C4-2B (cell line): ENCODE measurements around the gene NINL.

Source experiments
- H3K27ac ChIP-seq: fragments of 450-650 bp; 2 replicates; pipeline ENCODE4 v1.5.1; 2017
- CTCF ChIP-seq: fragments of 450-650 bp; conservative IDR thresholded peaks from 2 replicates; pipeline ENCODE4 v1.5.1; 2017; ENCODE audit warnings: mild to moderate bottlenecking
- ZFX ChIP-seq: fragments of 450-650 bp; IDR thresholded peaks from 2 replicates; pipeline ENCODE4 v1.6.1; 2017

NINL gene

GRCh38 chr20:25421102-25421501, 164.2 kb downstream of the NINL start:
- H3K27ac ChIP-seq, result no peak overlapping the region
- TF ChIP-seq ZFX, result no peak
- no peak for TF ChIP-seq CTCF

DNA sequence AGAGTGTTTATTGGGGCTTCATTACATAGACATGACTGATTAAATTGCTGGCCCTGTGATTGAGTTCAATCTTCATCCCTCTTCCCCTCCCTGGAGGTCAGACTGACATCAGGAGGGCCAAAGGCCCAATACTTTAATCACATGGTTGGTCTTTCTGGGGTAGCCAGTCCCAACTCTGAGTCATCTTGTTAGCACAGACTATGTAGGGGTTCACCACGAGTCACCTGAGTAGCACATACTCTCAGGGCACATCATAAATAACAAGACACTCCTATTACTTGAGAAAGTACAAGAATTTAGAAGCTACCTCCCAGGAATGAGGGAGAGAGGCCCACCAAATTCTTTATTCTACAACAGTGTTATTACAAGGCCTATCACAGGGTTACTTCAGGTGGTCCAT, 166.6 kb downstream of the NINL start:
- TF ChIP-seq ZFX (no peak), CTCF (no peak)
- no peak overlapping the region for H3K27ac ChIP-seq

DNA sequence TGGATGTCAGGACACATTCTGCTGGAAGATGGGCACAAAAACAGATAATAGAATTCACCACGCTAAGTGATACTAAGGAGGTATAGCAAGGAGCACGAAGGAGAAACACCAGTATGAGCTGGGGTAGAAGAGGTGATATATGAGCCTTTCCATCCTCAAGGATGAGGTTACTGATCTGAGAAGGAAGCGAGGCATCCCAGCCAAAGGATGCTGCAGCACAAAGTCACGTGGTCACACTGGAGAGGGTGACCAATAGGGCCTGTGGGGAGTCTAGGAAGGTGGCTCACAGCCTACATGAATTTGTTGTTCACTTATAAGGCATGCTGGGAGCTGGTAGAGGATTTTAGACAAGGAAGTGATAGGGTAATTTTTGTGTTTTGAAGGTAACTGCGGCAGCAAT, 176.4 kb downstream of the NINL start:
- TF ChIP-seq CTCF (no peak), ZFX (no peak)

GRCh38 chr20:25408170-25408547, 177.2 kb downstream of the NINL start:
- TF ChIP-seq CTCF (no peak), ZFX (no peak)

More for the DNA sequence above, 176.4 kb downstream of the NINL start:
- peak overlapping the region; percentile 87 for H3K27ac ChIP-seq

DNA sequence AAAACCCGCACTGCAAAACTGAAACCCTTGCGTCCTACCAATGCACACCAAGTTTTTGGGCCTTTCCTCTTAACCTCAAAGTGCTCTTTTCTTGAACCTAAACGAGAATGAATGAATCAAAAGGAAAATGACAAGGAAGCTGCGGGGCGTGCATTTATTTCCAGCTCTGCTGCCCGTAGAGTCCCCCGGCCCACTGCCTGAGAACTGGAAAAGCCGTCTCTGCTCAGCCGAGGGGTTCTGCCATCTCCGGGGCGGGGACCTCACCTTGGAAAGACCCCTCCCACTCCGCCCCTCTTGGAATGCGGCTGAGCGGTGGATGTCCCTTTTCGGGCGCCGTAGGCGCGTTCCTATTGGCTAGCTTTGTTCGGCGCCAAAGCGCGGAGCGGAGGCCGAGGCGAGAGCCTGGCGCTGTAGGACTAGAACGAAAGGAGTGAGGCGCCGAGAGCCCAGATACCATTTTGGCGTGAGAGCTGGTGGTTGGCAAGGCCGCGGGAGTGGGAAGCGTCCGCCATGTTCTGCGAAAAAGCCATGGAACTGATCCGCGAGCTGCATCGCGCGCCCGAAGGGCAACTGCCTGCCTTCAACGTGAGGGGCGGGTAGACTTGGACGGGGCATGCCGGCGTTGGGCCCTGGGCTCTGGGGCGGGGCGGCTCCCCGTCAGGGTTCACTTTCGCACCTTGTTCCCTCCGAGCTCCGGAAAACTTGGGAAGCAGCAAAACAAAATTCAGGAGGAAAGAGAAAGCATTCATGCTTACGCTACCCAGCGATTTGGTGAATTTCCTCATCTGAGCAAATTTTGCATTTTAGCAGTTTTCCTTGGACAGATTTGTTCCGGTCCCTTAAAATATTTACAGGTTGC, 177.8 kb downstream of the NINL start, which contains the start of gene GINS1:
Gene GINS1 (plus strand): TSS at position 363 of the 859 bp plus-strand sequence. CDS start 148 bp downstream, at position 511.
- H3K27ac ChIP-seq, result peak within 1 kb of the TSS; percentile 87
- TF ChIP-seq CTCF (no peak), ZFX (peak; percentile 84)

More at GRCh38 chr20:25408170-25408547, 177.2 kb downstream of the NINL start:
- H3K27ac ChIP-seq, result peak overlapping the region; percentile 87
